Activated B cell treated with CpG ODN at 0.5 μM for 24 hours (primary cell): ENCODE results near the gene BZW1. TPM values are rescaled to one million over a fixed set of nuclear protein-coding genes. Genes with fewer than 3 reads are reported as not detected.

ENCODE experiments used
- ATAC-seq: fragments of 200-7000 bp; cut with Tn5 transposase; one replicate; pipeline ENCODE4 v1.10.0; 2021; ENCODE audit warnings: low read depth, mild to moderate bottlenecking, moderate library complexity
- CTCF ChIA-PET: fragments of 350-600 bp; sonication (Branson Sonifier 250); formaldehyde crosslinking; loops from one replicate; lab custom pipeline; 2021; ENCODE audit warnings: antibody characterized with exemption; lab: Charles Lee
- POLR2A ChIA-PET: fragments of 350-600 bp; sonication (Branson Sonifier 250); formaldehyde crosslinking; loops from one replicate; lab custom pipeline; 2021; ENCODE audit warnings: antibody characterized with exemption; lab: Charles Lee
- DNase-seq: peaks from one replicate; pipeline ENCODE4 v3.0.0; 2022
- H3K27ac Mint-ChIP-seq: one replicate; pipeline ENCODE4 v1.8.0; 2020; ENCODE audit warnings: mixed read lengths
- H3K27me3 Mint-ChIP-seq: one replicate; pipeline ENCODE4 v1.8.0; 2021; ENCODE audit warnings: mixed read lengths
- H3K36me3 Mint-ChIP-seq: one replicate; pipeline ENCODE4 v1.8.0; 2021; ENCODE audit warnings: low read depth, mixed read lengths
- H3K4me1 Mint-ChIP-seq: one replicate; pipeline ENCODE4 v1.8.0; 2021; ENCODE audit warnings: mixed read lengths
- H3K4me3 Mint-ChIP-seq: one replicate; pipeline ENCODE4 v1.8.0; 2020; ENCODE audit warnings: mild to moderate bottlenecking, mixed read lengths
- H3K9me3 Mint-ChIP-seq: one replicate; pipeline ENCODE4 v1.8.0; 2020; ENCODE audit warnings: mixed read lengths
- intact Hi-C: fragments of 100-400 bp; cut with micrococcal nuclease; formaldehyde crosslinking; loops from one replicate; pipeline ENCODE4 v1.15.1; 2024
- total RNA-seq: library from RNA; stranded (reverse); gene quantifications from 2 replicates; pipeline ENCODE4 v1.2.3, GENCODE V29; 2022
- TF ChIP-seq, protein P1 (sequence below): fragments of 200-600 bp; IDR thresholded peaks from one replicate; pipeline ENCODE4 v1.8.0; 2022; ENCODE audit warnings: antibody characterized with exemption, mild to moderate bottlenecking

Gene BZW1
- total RNA-seq, 1 donor from 2014 or later, result 197 TPM

DNA sequence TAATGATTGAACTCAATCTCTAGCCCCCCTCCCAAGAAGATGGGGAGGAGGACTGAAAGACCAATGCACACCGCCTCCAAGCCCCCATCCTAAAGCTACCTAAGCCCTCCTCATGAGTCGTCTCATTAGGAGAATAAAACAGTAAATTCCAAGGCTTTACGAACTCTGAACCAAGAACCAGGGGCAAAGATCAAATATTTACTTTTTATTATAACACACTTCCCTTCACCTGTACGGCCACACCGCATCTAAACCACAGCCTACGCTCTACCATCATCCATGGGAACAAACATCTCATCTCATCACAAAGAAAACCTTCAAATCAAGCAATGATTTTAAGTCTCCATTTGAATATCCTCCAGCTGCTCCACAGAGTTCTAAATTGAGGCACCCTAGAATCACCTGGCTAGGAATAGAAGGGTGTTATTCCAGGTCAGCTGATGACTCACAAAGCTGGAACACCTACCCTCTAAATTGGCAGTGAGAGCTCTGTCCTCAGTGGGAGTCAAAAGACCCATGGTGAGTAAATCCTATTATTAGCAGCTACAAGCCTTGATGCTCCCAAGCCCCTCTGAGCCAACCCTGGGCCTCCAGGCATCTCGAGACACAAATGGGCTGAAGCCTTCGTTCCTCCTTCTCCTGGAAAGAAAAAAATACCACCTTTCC, 45.6 kb upstream of the BZW1 start:
- Mint-ChIP-seq H3K9me3 (no peaks in the 10 kb centered on the region), H3K27ac (no peak overlapping the region), H3K27me3 (peaks cover 4% of the 10 kb centered on the region), H3K36me3 (no peaks in the 10 kb centered on the region), H3K4me3 (no peak overlapping the region), H3K4me1 (no peaks in the 10 kb centered on the region)
- ChIA-PET POLR2A (no interaction called here), CTCF (no interaction called here)
- no peak for DNase-seq
- ATAC-seq, result no peak
- intact Hi-C loops, result no loop called here
- TF ChIP-seq, protein P1, sequence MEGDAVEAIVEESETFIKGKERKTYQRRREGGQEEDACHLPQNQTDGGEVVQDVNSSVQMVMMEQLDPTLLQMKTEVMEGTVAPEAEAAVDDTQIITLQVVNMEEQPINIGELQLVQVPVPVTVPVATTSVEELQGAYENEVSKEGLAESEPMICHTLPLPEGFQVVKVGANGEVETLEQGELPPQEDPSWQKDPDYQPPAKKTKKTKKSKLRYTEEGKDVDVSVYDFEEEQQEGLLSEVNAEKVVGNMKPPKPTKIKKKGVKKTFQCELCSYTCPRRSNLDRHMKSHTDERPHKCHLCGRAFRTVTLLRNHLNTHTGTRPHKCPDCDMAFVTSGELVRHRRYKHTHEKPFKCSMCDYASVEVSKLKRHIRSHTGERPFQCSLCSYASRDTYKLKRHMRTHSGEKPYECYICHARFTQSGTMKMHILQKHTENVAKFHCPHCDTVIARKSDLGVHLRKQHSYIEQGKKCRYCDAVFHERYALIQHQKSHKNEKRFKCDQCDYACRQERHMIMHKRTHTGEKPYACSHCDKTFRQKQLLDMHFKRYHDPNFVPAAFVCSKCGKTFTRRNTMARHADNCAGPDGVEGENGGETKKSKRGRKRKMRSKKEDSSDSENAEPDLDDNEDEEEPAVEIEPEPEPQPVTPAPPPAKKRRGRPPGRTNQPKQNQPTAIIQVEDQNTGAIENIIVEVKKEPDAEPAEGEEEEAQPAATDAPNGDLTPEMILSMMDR, result no peak

DNA sequence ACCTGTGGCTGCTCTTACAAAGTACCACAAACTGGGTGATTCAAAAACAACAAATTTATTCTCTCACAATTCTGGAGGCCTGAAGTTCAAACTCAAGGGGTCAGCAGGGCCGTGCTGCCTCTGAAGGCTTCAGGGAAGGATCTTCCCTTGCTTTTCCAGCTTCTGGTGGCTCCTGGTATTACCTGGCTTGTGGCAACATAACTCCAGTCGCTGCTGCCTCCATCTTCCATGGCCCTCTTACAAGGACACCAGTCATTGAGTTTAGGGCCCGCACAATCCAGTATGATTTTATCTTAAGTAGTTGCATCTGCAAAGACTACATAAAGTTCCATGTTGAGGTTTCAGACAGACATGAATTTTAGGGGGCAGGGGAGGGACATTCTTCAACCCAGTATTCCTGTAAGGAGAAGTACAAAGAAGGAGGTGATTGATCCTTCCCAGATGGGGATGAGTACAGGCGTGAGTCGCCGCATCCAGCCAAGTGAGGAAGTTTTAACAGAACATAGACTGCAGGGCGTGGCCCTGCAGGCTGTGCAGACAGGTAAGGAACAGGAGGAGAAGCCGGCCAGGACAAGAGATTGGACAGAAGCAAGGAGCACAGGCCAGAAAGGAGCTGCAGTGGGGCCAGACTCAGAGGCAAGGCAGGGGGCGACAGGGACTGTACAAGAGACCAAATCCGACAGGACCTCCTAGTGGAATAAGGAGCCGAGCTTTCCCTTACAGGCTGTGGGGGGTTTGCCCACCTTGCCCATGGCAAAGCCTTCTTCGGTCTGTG, 44.4 kb upstream of the BZW1 start:
- intact Hi-C loops, result no loop called here
- TF ChIP-seq, protein P1, result no peak
- ChIA-PET CTCF (no interaction called here), POLR2A (no interaction called here)
- no peak for ATAC-seq
- H3K27ac Mint-ChIP-seq, result no peak overlapping the region
- H3K4me3 Mint-ChIP-seq, result no peak overlapping the region
- no peaks in the 10 kb centered on the region for H3K9me3 Mint-ChIP-seq
- peaks cover 4% of the 10 kb centered on the region for H3K27me3 Mint-ChIP-seq
- no peaks in the 10 kb centered on the region for H3K4me1 Mint-ChIP-seq
- no peak for DNase-seq
- H3K36me3 Mint-ChIP-seq, result no peaks in the 10 kb centered on the region

DNA sequence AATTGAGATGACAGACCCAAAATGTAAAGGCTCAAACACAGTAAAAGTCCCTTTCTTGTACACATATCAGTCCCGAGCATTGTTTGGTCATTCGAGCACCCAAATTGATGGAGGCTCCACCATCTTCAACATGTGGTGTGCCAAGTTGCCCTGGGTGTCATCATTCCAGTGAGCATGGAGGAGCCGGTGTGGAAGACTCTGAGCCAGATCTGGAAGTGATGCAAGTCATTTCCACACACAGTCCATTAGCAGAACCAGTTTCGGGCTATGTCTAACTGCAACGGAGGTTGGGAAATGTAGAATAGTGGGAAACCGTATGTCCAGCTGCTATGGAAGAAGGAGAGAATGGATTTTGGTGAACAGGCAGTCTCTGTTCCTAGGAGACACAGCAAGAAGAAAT, 40.9 kb upstream of the BZW1 start:
- no peak overlapping the region for H3K4me3 Mint-ChIP-seq
- ATAC-seq, result no peak

DNA sequence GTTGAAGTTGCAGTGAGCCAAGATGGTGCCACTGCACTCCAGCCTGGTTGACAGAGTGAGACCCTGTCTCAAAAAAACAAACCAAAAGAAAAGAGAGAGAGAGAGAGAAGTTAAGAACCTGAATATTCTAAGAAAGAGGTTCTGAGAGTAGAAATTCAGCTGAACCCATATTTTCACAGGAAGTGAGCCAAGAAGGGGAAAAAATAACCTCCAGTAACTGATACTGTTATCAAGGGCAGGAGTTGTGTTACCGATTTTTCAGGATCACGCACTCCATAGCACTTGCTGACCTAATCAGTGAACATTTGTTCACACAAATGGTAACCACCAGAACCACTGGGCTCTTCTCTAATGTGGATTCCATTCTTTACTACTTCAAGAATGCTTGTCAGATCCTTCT, 39.1 kb upstream of the BZW1 start:
- Mint-ChIP-seq H3K4me3 (no peak overlapping the region), H3K36me3 (no peaks in the 10 kb centered on the region), H3K9me3 (peaks cover 6% of the 10 kb centered on the region), H3K27ac (no peak overlapping the region), H3K4me1 (no peaks in the 10 kb centered on the region), H3K27me3 (peaks cover 4% of the 10 kb centered on the region)
- ATAC-seq (no peak), DNase-seq (no peak)
- CTCF ChIA-PET, result no interaction called here
- TF ChIP-seq, protein P1, result no peak
- intact Hi-C loops, result no loop called here
- POLR2A ChIA-PET, result no interaction called here

More for the DNA sequence above, 40.9 kb upstream of the BZW1 start:
- no peak overlapping the region for H3K27ac Mint-ChIP-seq
- TF ChIP-seq, protein P1, result no peak
- H3K36me3 Mint-ChIP-seq, result no peaks in the 10 kb centered on the region
- H3K4me1 Mint-ChIP-seq, result no peaks in the 10 kb centered on the region
- intact Hi-C loops, result no loop called here
- DNase-seq, result no peak
- ChIA-PET POLR2A (no interaction called here), CTCF (no interaction called here)
- H3K9me3 Mint-ChIP-seq, result peaks cover 6% of the 10 kb centered on the region
- H3K27me3 Mint-ChIP-seq, result peaks cover 4% of the 10 kb centered on the region

DNA sequence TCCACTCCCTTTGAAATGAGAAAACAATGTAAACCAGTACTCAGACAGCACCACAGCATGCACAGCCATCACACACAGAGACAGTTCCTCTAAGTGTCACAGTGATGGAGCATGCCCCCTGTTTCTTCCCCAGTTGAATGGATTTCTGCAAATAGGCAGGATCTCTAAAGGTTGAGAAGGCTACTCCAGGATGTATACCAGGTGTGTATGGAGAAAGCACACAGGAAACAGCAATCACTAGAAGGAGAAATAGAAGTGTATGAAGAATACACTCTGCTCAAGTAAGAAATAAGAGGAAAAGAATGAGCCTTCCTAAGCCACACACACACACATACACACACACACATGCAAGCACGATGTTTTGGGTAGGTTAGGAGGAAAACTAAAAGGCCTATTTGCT, 38.6 kb upstream of the BZW1 start:
- Mint-ChIP-seq H3K27ac (no peak overlapping the region), H3K4me3 (no peak overlapping the region), H3K27me3 (peaks cover 4% of the 10 kb centered on the region), H3K36me3 (no peaks in the 10 kb centered on the region), H3K9me3 (peaks cover 6% of the 10 kb centered on the region), H3K4me1 (no peaks in the 10 kb centered on the region)
- ChIA-PET CTCF (no interaction called here), POLR2A (no interaction called here)
- intact Hi-C loops, result no loop called here
- ATAC-seq (no peak), DNase-seq (no peak)
- TF ChIP-seq, protein P1, result no peak
